Neural cell (in vitro differentiated cells): Measurements from ENCODE around the gene MT1X.

Experiments
- EZH2 ChIP-seq: fragments of 200-600, 300-800 bp; shearing (Covaris generic), sonication (generic); IDR thresholded peaks from 2 replicates; pipeline ENCODE4 v1.6.1; 2014; ENCODE audit warnings: antibody characterized with exemption, low read length, borderline replicate concordance, mild to moderate bottlenecking; ENCODE audit not compliant: insufficient read depth, poor library complexity, severe bottlenecking
- TF ChIP-seq, protein P1 (sequence below): fragments of 450-650 bp; IDR thresholded peaks from 2 replicates; pipeline ENCODE4 v1.5.1; 2014; ENCODE audit warnings: antibody characterized with exemption, mild to moderate bottlenecking, moderate library complexity; ENCODE audit not compliant: poor library complexity, severe bottlenecking

DNA sequence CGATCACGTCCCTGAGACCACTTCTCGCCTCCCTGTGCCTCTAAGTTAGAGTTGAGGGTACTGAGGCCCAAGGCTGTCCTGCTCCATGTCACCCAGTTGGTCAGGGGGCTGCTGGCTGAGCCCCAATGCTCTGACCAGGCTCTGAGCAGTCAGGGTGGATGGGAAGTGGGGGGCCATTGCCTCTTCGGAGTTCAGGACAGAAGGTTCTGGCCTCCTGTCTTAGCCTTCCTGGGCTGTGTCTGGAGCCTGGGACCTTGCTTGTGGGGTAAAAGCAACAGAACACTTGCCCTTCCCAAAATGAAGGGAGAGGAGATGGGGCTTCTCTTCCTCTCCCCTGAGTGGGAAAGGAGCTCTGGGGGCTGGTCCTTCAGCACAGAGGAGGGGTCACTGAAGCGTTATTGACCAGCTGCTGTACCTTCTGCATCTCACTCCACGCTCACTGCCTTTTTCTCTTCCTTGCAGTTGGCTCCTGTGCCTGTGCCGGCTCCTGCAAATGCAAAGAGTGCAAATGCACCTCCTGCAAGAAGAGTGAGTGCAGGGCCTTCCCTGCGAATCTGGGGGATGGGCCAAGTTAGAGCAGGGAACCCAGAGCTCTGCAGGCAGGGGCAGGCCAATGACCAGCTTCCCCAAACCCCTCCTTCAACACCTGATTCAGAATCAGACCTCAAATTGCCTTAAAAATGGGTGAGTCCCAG, 580 bp downstream of the MT1X start:
- TF ChIP-seq, protein P1, sequence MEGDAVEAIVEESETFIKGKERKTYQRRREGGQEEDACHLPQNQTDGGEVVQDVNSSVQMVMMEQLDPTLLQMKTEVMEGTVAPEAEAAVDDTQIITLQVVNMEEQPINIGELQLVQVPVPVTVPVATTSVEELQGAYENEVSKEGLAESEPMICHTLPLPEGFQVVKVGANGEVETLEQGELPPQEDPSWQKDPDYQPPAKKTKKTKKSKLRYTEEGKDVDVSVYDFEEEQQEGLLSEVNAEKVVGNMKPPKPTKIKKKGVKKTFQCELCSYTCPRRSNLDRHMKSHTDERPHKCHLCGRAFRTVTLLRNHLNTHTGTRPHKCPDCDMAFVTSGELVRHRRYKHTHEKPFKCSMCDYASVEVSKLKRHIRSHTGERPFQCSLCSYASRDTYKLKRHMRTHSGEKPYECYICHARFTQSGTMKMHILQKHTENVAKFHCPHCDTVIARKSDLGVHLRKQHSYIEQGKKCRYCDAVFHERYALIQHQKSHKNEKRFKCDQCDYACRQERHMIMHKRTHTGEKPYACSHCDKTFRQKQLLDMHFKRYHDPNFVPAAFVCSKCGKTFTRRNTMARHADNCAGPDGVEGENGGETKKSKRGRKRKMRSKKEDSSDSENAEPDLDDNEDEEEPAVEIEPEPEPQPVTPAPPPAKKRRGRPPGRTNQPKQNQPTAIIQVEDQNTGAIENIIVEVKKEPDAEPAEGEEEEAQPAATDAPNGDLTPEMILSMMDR = no peak
- no peak for TF ChIP-seq EZH2
